Heart left ventricle (tissue), 13 donors: Measurements from ENCODE around the gene FAM53B.
A peak's percentile ranks its signal among the peaks of the same experiment; 100 is the strongest.

Experiments used
- POLR2A ChIP-seq, 2 donors: fragments of 450-650 bp; IDR thresholded peaks; one replicate each; pipeline ENCODE4 v1.6.1; 2017; ENCODE audit warnings: antibody characterized with exemption in 2 of 2, mild to moderate bottlenecking in 2 of 2, moderate library complexity in 2 of 2
- TF ChIP-seq, protein P1 (sequence below), 12 donors: fragments of 200-600 bp; sonication (generic) in 4 of 12; IDR thresholded peaks; one replicate each; pipeline versions ENCODE4 v1.5.0 to v1.8.0; 2018 to 2022; ENCODE audit warnings: antibody characterized with exemption in 12 of 12, mild to moderate bottlenecking in 5 of 12
- donor health status: ischemic (EF 13 %, LVEDD 7.1; RV severe dilation, severe dysfunction).
- donor health status: DM: no; HTN: yes; CAD: no.
- donor health status: DM: no; HTN: no; CAD: no.
- donor health status: ischemic (EF 25% LVEDD 6.9; RV normal size, moderate dysfunction).
- donor health status: ischemic (EF 25% LVEDD 5.7; RV mildly dilated, moderate dysfunction).
- donor health status: ischemic (EF 35%, LVEDD 5.7; RV mildly dilated, moderate dysfunction).
- donor health status: nonischemic (EF 11% LVEDD 7.7; RV severe dilation, severe dysfunction).
- donor health status: DM: yes; HTN: yes; CAD: no.
- donor health status: PGD.
- donor health status: ischemic (EF 29% LVEDD 5.4; RV normal size, mild dysfunction).
- donor health status: nonischemic (EF 23%, LVEDD 6.1; RV moderate dilation, normal function).

GRCh38 chr10:124648738-124649137 is 95.4 kb downstream of the FAM53B start:
- TF ChIP-seq, protein P1, sequence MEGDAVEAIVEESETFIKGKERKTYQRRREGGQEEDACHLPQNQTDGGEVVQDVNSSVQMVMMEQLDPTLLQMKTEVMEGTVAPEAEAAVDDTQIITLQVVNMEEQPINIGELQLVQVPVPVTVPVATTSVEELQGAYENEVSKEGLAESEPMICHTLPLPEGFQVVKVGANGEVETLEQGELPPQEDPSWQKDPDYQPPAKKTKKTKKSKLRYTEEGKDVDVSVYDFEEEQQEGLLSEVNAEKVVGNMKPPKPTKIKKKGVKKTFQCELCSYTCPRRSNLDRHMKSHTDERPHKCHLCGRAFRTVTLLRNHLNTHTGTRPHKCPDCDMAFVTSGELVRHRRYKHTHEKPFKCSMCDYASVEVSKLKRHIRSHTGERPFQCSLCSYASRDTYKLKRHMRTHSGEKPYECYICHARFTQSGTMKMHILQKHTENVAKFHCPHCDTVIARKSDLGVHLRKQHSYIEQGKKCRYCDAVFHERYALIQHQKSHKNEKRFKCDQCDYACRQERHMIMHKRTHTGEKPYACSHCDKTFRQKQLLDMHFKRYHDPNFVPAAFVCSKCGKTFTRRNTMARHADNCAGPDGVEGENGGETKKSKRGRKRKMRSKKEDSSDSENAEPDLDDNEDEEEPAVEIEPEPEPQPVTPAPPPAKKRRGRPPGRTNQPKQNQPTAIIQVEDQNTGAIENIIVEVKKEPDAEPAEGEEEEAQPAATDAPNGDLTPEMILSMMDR (IDR thresholded peaks at IDR 0.05), result peak in 1 of 12 donors; percentile 10
- TF ChIP-seq POLR2A (IDR thresholded peaks at IDR 0.05), result no peak
